Middle frontal gyrus (tissue), 1 donor: Measurements from ENCODE around the gene SSC5D.
"Not testable (repeated sequence)": the region's sequence is repeated elsewhere in the genome, so short reads cannot be mapped to it uniquely, and the experiment has no call there.

Experiments
- DNase-seq: peaks from one replicate; pipeline ENCODE4 v3.0.0-alpha.2; 2015; ENCODE audit warnings: low spot score; ENCODE audit errors: extremely low spot score

SSC5D gene

GRCh38 chr19:55486043-55486970, 1.9 kb upstream of the SSC5D start:
- no peak for DNase-seq

- no peak for DNase-seq
Observed at GRCh38 chr19:55486971-55487923, 989 bp upstream of the SSC5D start.

- DNase-seq, result no peak
Observed at GRCh38 chr19:55488986-55489710, 912 bp downstream of the SSC5D start.

- DNase-seq, result no peak
Observed at GRCh38 chr19:55489711-55490477, 1.7 kb downstream of the SSC5D start.

GRCh38 chr19:55490478-55491432, 2.5 kb downstream of the SSC5D start:
- DNase-seq, result no peak

GRCh38 chr19:55491546-55492360, 3.5 kb downstream of the SSC5D start:
- no peak for DNase-seq

- DNase-seq, result no peak
Observed at GRCh38 chr19:55492362-55492944, 4.2 kb downstream of the SSC5D start.

GRCh38 chr19:55493052-55493644, 4.9 kb downstream of the SSC5D start:
- no peak for DNase-seq

- DNase-seq, result no peak
Observed at GRCh38 chr19:55493645-55494171, 5.5 kb downstream of the SSC5D start.

- DNase-seq, result no peak
Observed at GRCh38 chr19:55494172-55494761, 6.0 kb downstream of the SSC5D start.

GRCh38 chr19:55495646-55496349, 7.6 kb downstream of the SSC5D start:
- no peak for DNase-seq

- not testable (repeated sequence) for DNase-seq
Observed at GRCh38 chr19:55496820-55497219, 8.6 kb downstream of the SSC5D start.

GRCh38 chr19:55497763-55498162, 9.5 kb downstream of the SSC5D start:
- no peak for DNase-seq

GRCh38 chr19:55498246-55498840, 10.1 kb downstream of the SSC5D start:
- no peak for DNase-seq

GRCh38 chr19:55500368-55500952, 12.2 kb downstream of the SSC5D start:
- no peak for DNase-seq
